Renal cortex interstitium (tissue), 11 donors: ENCODE results near the gene SLK. TPM values are rescaled to one million over a fixed set of nuclear protein-coding genes. Genes with fewer than 3 reads are reported as not detected.
A peak's percentile ranks its signal among the peaks of the same experiment; 100 is the strongest.

Experiments
- DNase-seq, 11 donors: peaks; one replicate each; pipeline ENCODE4 v3.0.0-alpha.2; 2013; ENCODE audit warnings: low read depth in 9 of 11, low spot score in 4 of 11; ENCODE audit errors: extremely low read depth in 1 of 11
- polyA plus RNA-seq, 3 donors: library from polyadenylated mRNA; unstranded; fragments of 120-200 nt; gene quantifications; one replicate each; pipeline ENCODE4 v1.2.1, GENCODE V29; 2013; ENCODE audit not compliant: insufficient read length in 3 of 3

SLK gene
- polyA plus RNA-seq, 3 donors, result 56.5 to 68.6 (median 66.2) TPM

- no peak for DNase-seq
Measured at GRCh38 chr10:104020020-104020419, 53.1 kb downstream of the SLK start.

GRCh38 chr10:104021246-104021645 lies 54.3 kb downstream of the SLK start:
- no peak for DNase-seq

DNA sequence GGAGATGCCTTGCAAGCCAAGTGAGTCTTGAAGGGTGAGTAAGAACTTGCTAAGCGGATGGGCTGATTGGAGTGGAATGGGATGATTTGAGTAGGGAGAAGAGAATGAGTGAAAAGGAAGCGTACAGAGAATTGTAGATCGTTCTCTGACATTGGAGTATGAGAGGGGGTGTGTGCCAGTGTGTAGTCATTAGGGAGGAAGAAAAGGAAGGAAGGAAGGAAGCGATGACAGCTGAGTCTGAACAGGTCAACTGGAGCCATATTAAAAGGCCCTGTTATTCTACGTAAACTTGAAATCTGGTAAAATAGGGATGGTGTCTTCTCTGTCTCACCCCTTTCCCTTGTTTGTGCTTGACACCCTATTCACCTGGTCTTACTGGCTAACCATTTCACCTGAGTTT lies 55.1 kb downstream of the SLK start:
- no peak for DNase-seq

- DNase-seq, result no peak
Measured at GRCh38 chr10:104025524-104025923, 58.6 kb downstream of the SLK start.

DNA sequence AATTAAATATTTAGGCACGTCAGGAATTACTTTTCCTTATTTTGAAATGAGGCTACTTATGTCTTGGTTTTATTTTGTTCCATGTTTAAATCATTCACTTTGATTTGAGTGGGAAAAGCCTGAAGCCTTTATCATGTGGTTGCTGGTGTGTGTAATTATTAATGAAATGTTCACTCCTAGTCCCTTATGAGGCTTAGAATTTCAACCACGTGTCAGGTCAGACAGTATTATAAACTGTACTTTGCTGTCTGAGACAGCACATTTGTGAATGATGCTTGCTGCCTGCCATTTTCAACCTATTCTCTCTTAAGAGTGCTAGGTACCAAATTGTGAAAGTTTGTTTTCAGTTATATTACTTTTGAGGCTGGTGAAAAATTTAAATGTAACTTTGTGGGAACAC lies 59.8 kb downstream of the SLK start:
- peak in 4 of 11 donors; percentile 17 to 48 (median 23) for DNase-seq

DNA sequence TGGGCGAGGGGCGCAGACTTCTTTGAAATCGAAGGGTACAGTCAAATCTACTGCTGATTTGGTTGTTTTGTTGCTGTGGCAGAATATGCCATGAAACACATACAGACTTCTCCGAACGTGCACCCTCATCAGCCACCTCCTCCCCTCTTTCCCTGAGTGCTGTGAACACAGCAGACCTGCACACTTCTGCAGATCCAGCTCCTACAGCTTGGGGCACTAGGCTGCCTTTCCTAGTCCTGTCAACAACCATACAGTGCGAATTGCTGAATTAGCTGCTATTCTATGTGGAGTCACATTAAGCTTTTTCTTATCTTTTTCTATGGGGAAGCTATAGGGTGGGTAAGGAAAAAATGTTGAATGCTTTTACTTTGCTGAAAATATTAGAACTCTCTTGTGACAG lies 61.2 kb downstream of the SLK start:
- DNase-seq, result peak in 1 of 11 donors; percentile 16

- no peak for DNase-seq
Measured at GRCh38 chr10:104028823-104029520, 62.0 kb downstream of the SLK start.

- DNase-seq, result no peak
Measured at GRCh38 chr10:104029521-104029860, 62.6 kb downstream of the SLK start.

- no peak for DNase-seq
Measured at GRCh38 chr10:104031631-104032030, 64.7 kb downstream of the SLK start.

- no peak for DNase-seq
Measured at GRCh38 chr10:104032144-104032775, 65.3 kb downstream of the SLK start.

GRCh38 chr10:104033401-104033930 lies 66.5 kb downstream of the SLK start:
- DNase-seq, result no peak

GRCh38 chr10:104033966-104034365 lies 67.0 kb downstream of the SLK start:
- DNase-seq, result no peak

- DNase-seq, result no peak
Measured at GRCh38 chr10:104034401-104035193, 67.7 kb downstream of the SLK start.

GRCh38 chr10:104035194-104036068 lies 68.5 kb downstream of the SLK start:
- DNase-seq, result no peak

DNA sequence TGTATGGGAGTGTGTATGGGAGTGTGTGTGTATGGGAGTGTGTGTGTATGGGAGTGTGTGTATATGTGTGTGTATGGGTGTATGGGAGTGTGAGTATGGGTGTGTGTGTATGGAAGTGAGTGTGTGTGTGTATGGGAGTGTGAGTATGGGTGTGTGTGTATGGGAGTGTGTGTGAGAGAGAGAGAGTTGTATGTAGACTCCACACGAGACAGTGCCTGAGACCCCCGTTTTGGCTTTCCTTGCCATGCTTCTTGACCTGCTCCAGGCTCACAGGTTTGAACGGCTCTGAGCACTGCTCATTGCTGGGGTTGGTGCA lies 69.1 kb downstream of the SLK start:
- DNase-seq, result no peak

DNA sequence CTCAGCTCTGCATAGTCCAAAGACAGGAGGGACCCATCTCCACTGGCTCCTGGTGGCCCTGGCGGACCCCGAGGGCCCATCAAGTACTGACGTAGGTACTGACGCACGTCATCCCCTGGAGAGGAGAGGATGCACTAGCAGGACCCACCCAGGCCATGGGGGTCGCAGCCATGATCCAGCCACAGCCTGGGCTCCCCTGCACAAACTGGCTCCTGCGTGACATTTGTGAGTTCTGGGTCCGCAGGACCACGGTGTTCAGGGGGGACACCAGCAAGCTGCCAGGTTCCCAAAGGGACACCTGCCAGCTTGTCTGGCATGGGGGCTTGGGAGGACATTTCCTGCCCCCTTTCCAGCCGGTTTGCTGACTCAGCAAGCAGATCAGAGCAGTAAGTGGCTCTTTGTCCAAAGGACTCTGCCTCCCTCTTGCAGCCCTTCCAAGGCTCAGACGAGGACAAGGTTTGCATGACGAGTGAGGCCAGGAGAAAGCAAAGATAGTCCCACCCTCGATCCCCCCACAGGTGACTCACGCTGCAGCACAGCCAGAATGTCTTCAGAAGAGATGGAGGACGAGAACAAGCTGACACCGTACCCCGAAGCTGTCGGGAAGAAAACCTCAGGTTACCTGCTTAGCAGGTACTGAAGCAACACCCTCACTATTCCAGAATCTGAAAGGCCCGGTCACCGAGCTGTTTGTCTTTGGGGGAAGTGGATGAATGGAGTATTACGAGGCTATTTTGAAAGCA lies 69.7 kb downstream of the SLK start:
- no peak for DNase-seq

- no peak for DNase-seq
Measured at GRCh38 chr10:104037261-104037951, 70.5 kb downstream of the SLK start.

GRCh38 chr10:104038537-104038936 lies 71.6 kb downstream of the SLK start:
- no peak for DNase-seq
